ENCODE measurements around the gene CEP97. TPM values are rescaled to one million over a fixed set of nuclear protein-coding genes. Genes with fewer than 3 reads are reported as not detected.
"Not testable (repeated sequence)": the region's sequence is repeated elsewhere in the genome, so short reads cannot be mapped to it uniquely, and the experiment has no call there.

The CEP97 gene
- total and polyA plus RNA-seq, 2 donors (not counting 1 experiment from before 2014, with no cell fraction given): 2.1 to 15.4 TPM

- CTCF ChIA-PET: interaction anchor here (0.7 kb wide), 1 partner anchor 136 kb away, joined by 5 read pairs; no protein-coding TSS in a partner anchor
- Histone ChIP-seq H3K9me3 (ENCODE audit: control extremely low read depth in 1 of 3, control insufficient read depth in 2 of 3, insufficient read depth in 1 of 3, low read length in 2 of 3) (no peaks in the 10 kb centered on the region), H3K27me3 (replicated peaks in 1 of 4; ENCODE audit: control extremely low read depth in 1 of 4, control insufficient read depth in 3 of 4, insufficient read depth in 4 of 4, low read length in 3 of 4) (no peaks in the 10 kb centered on the region), H3K4me2 (replicated peaks; ENCODE audit: low read depth, low read length, poor library complexity, severe bottlenecking) (no peak overlapping the region), H3K4me3 (ENCODE audit: control extremely low read depth in 1 of 5, extremely low read depth in 1 of 5, insufficient read depth in 1 of 5, low read depth in 2 of 5, low read length in 4 of 5) (no peak overlapping the region), H3K79me2 (ENCODE audit: control insufficient read depth, insufficient read depth, low read length) (no peaks in the 10 kb centered on the region), H3K9ac (ENCODE audit: low read length) (no peak overlapping the region), H2AFZ (ENCODE audit: insufficient read depth, low read depth, low read length, poor library complexity, severe bottlenecking) (no peak overlapping the region), H3K27ac (ENCODE audit: low read length in 2 of 2) (no peak overlapping the region), H3K4me1 (ENCODE audit: control insufficient read depth in 2 of 2, insufficient read depth in 2 of 2, low read length in 2 of 2) (peaks cover 0 to 2% of the 10 kb centered on the region in 2 donors), H4K20me1 (ENCODE audit: control insufficient read depth, insufficient read depth, low read length, poor library complexity, severe bottlenecking) (no peaks in the 10 kb centered on the region), H3K36me3 (replicated peaks in 1 of 2; ENCODE audit: control extremely low read depth in 1 of 2, control insufficient read depth in 1 of 2, extremely low read depth in 1 of 2, insufficient read depth in 2 of 2, low read length in 1 of 2) (no peaks in the 10 kb centered on the region)
- POLR2A ChIA-PET: no interaction called here
- ATAC-seq (ENCODE audit: low read depth) (no peak), DNase-seq (no peak)
- WGBS (ENCODE audit: insufficient coverage): 93% methylated on average over 2 of the region's 2 CpGs
- Mint-ChIP-seq H3K4me3 (no peak overlapping the region), H3K27ac (no peak overlapping the region), H3K9me3 (ENCODE audit: insufficient read depth) (no peaks in the 10 kb centered on the region), H3K27me3 (no peaks in the 10 kb centered on the region), H3K4me1 (peaks cover 10% of the 10 kb centered on the region)
- intact Hi-C loops (cut with micrococcal nuclease): no loop called here
- TF ChIP-seq CTCF (IDR thresholded peaks at IDR 0.05): no peak
- no peak for TF ChIP-seq EZH2 (IDR thresholded peaks at IDR 0.05; ENCODE audit: borderline replicate concordance, insufficient read depth, low read depth, low read length, poor library complexity, severe bottlenecking)
Measured at GRCh38 chr3:101703169-101703568, 21.2 kb upstream of the CEP97 start.

- H3K4me2 ChIP-seq (replicated peaks; ENCODE audit: low read depth, low read length, poor library complexity, severe bottlenecking); H3K9me3 Mint-ChIP-seq (ENCODE audit: insufficient read depth); H3K27me3 Mint-ChIP-seq; POLR2A ChIA-PET; H3K27ac Mint-ChIP-seq; DNase-seq; intact Hi-C loops (cut with micrococcal nuclease); H3K27ac ChIP-seq (ENCODE audit: low read length in 2 of 2); H3K4me1 ChIP-seq (ENCODE audit: control insufficient read depth in 2 of 2, insufficient read depth in 2 of 2, low read length in 2 of 2); H3K4me3 ChIP-seq (ENCODE audit: control extremely low read depth in 1 of 5, extremely low read depth in 1 of 5, insufficient read depth in 1 of 5, low read depth in 2 of 5, low read length in 4 of 5); H3K27me3 ChIP-seq (replicated peaks in 1 of 4; ENCODE audit: control extremely low read depth in 1 of 4, control insufficient read depth in 3 of 4, insufficient read depth in 4 of 4, low read length in 3 of 4); H3K79me2 ChIP-seq (ENCODE audit: control insufficient read depth, insufficient read depth, low read length); ATAC-seq (ENCODE audit: low read depth); H3K36me3 ChIP-seq (replicated peaks in 1 of 2; ENCODE audit: control extremely low read depth in 1 of 2, control insufficient read depth in 1 of 2, extremely low read depth in 1 of 2, insufficient read depth in 2 of 2, low read length in 1 of 2); H3K9me3 ChIP-seq (ENCODE audit: control extremely low read depth in 1 of 3, control insufficient read depth in 2 of 3, insufficient read depth in 1 of 3, low read length in 2 of 3); H2AFZ ChIP-seq (ENCODE audit: insufficient read depth, low read depth, low read length, poor library complexity, severe bottlenecking); H3K9ac ChIP-seq (ENCODE audit: low read length); H3K4me3 Mint-ChIP-seq; H4K20me1 ChIP-seq (ENCODE audit: control insufficient read depth, insufficient read depth, low read length, poor library complexity, severe bottlenecking): not testable (repeated sequence)
- no CpG with 5 or more reads among the region's 2 CpGs for WGBS (ENCODE audit: insufficient coverage)
- CTCF ChIA-PET: interaction anchor here (1.6 to 2.3 kb wide), 2 partner anchors 14 to 99 kb away, joined by 3 to 7 read pairs; no protein-coding TSS in a partner anchor
- peaks cover 10% of the 10 kb centered on the region for H3K4me1 Mint-ChIP-seq
Measured at GRCh38 chr3:101704639-101705038, 19.8 kb upstream of the CEP97 start.

All from B cell (primary cell).